PC-9 (cell line): ENCODE measurements around the gene CPT1B. TPM values are rescaled to one million over a fixed set of nuclear protein-coding genes. Genes with fewer than 3 reads are reported as not detected.
A peak's percentile ranks its signal among the peaks of the same experiment; 100 is the strongest.

ENCODE experiments used
- BruUV-seq: library from RNA; stranded (reverse); fragments of 400-500 nt; replicated peaks from 2 replicates; lab custom pipeline; 2021; lab: Mats Ljungman, UMichigan
- CTCF ChIA-PET: fragments of 300-600 bp; sonication (Branson Sonifier 250); formaldehyde crosslinking; loops from one replicate; lab custom pipeline; 2022; ENCODE audit warnings: antibody characterized with exemption; lab: Charles Lee
- POLR2A ChIA-PET: fragments of 300-600 bp; sonication (Branson Sonifier 250); formaldehyde crosslinking; loops from one replicate; lab custom pipeline; 2022; ENCODE audit warnings: antibody characterized with exemption; ENCODE audit not compliant: unreplicated experiment; lab: Charles Lee
- DNase-seq, 2 experiments: peaks; one replicate each; pipeline versions ENCODE4 v3.0.0 to v3.0.0-alpha.2; 2015 to 2022; ENCODE audit warnings: mixed read lengths in 1 of 2
- H2AFZ ChIP-seq: fragments of 200-600 bp; sonication (generic); 2 replicates; pipeline ENCODE4 v1.8.1; 2017; ENCODE audit warnings: antibody characterized with exemption
- H3F3A ChIP-seq: fragments of 200-600 bp; sonication (generic); 2 replicates; pipeline ENCODE4 v1.8.1; 2017; ENCODE audit warnings: antibody characterized with exemption, mild to moderate bottlenecking, low read depth; ENCODE audit not compliant: insufficient read depth
- H3K27ac ChIP-seq: fragments of 200-600 bp; sonication (generic); 2 replicates; pipeline ENCODE4 v1.6.1; 2016; ENCODE audit warnings: mixed run types
- H3K27me3 ChIP-seq: fragments of 200-600 bp; sonication (generic); 2 replicates; pipeline ENCODE4 v1.6.1; 2016; ENCODE audit warnings: low read depth, mixed run types; ENCODE audit not compliant: insufficient read depth
- H3K36me3 ChIP-seq: fragments of 200-600 bp; sonication (generic); 2 replicates; pipeline ENCODE4 v1.6.1; 2016; ENCODE audit warnings: low read depth, mixed run types
- H3K4me1 ChIP-seq: fragments of 200-600 bp; sonication (generic); replicated peaks from 2 replicates; pipeline ENCODE4 v1.6.1; 2016; ENCODE audit warnings: mixed run types; ENCODE audit not compliant: insufficient read depth
- H3K4me2 ChIP-seq: fragments of 200-600 bp; sonication (generic); 2 replicates; pipeline ENCODE4 v1.6.1; 2017; ENCODE audit warnings: mixed run types
- H3K4me3 ChIP-seq: fragments of 200-600 bp; sonication (generic); 2 replicates; pipeline ENCODE4 v1.6.1; 2016; ENCODE audit warnings: mixed run types
- H3K79me2 ChIP-seq: fragments of 200-600 bp; sonication (generic); 2 replicates; pipeline ENCODE4 v1.6.1; 2017; ENCODE audit warnings: low read depth, mixed run types
- H3K9me2 ChIP-seq: fragments of 200-600 bp; sonication (generic); 2 replicates; pipeline ENCODE4 v1.8.1; 2017; ENCODE audit warnings: mild to moderate bottlenecking; ENCODE audit not compliant: insufficient read depth
- H3K9me3 ChIP-seq: fragments of 200-600 bp; sonication (generic); 2 replicates; pipeline ENCODE4 v1.8.1; 2016; ENCODE audit warnings: low read depth; ENCODE audit not compliant: insufficient read depth
- H4K20me1 ChIP-seq: fragments of 200-600 bp; sonication (generic); 2 replicates; pipeline ENCODE4 v1.8.1; 2017; ENCODE audit not compliant: insufficient read depth
- EZH2 ChIP-seq: fragments of 200-600 bp; sonication (generic); IDR thresholded peaks from 2 replicates; pipeline ENCODE4 v1.8.0; 2017; ENCODE audit warnings: antibody characterized with exemption, low read depth
- intact Hi-C: fragments of 100-400 bp; cut with micrococcal nuclease; formaldehyde crosslinking; loops from one replicate; pipeline ENCODE4 v1.10.0; 2022; ENCODE audit not compliant: unreplicated experiment
- total RNA-seq: library from RNA; stranded (reverse); gene quantifications from 2 replicates; pipeline ENCODE4 v1.2.3, GENCODE V29; 2021
- TF ChIP-seq, protein P1 (sequence below): fragments of 200-600 bp; sonication (generic); conservative IDR thresholded peaks from 2 replicates; pipeline ENCODE4 v1.6.1; 2017; ENCODE audit warnings: mixed run types, antibody characterized with exemption, mild to moderate bottlenecking, moderate library complexity

Gene CPT1B
- total RNA-seq, 1 experiment from 2014 or later: 66.2 TPM

DNA sequence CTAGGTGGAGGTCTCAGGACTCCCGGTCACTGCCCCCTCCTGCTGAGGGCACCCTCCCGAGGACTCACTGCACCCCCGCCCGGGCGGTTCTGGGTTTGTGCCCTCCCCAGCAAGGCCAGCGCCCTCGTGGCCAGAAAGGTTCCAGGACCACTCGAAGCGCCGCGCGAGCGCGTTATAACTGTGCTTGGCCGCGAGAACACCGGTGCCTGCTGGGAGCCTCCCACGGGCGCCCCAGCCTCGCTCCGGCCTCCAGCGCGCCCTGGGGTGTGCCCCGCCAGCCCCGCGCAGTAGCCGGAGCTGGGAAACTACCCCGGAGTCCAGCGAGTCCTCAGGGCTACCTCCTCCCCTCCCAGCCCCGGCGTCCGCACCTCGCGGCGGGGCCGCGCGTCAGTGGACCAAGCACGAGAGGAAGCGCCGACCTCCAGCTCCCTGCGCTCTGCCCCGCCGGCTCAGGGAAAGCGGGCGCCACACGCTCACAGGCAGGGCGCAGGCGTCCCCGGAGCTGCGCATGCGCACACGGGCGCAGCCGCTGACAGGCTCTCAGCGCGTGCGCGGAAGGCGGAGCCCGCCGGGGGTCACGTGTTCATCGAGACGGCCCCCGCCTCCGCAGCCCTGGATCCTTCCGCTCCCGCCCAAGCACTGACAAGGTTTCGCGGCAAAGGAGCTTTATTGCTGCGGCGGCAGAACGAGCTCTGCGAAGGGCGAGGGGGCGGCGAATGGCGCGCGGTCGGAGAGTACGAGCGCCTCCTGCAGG, 52.9 kb downstream of the CPT1B start, which contains the start of gene SCO2:
SCO2 (minus strand) TSS at position 495 of the 754 bp plus-strand sequence. CDS start 1,187 bp downstream, outside the sequence.
- Histone ChIP-seq H3K9me2 (no peaks in the 10 kb centered on the region), H3F3A (peaks cover 55% of the 10 kb centered on the region), H3K9me3 (no peaks in the 10 kb centered on the region), H3K4me1 (peaks cover 23% of the 10 kb centered on the region), H3K4me2 (peak within 1 kb of the TSS; percentile 94), H3K36me3 (peaks cover 5% of the 10 kb centered on the region), H4K20me1 (peaks cover 24% of the 10 kb centered on the region), H3K27me3 (no peaks in the 10 kb centered on the region), H2AFZ (peak within 1 kb of the TSS; percentile 85), H3K79me2 (peaks cover 23% of the 10 kb centered on the region), H3K4me3 (peak within 1 kb of the TSS; percentile 96), H3K27ac (peak within 1 kb of the TSS; percentile 56)
- ChIA-PET POLR2A (interaction anchor here (0.6 to 1.4 kb wide), 6 partner anchors 13 to 594 kb away, joined by 3 to 27 read pairs (median 4); partner anchors contain the start of genes LMF2 and NCAPH2), CTCF (interaction anchor here (0.6 to 2.6 kb wide), 14 partner anchors 14 to 512 kb away, joined by 3 to 14 read pairs (median 4); partner anchors contain the start of genes LMF2 and SYCE3)
- DNase-seq: peak; percentile 94 to 97
- intact Hi-C loops: loop anchor here (2.0 kb wide), 1 partner anchor 16 kb away; the partner anchor contains the start of gene NCAPH2
- no peak for TF ChIP-seq EZH2
- TF ChIP-seq, protein P1, sequence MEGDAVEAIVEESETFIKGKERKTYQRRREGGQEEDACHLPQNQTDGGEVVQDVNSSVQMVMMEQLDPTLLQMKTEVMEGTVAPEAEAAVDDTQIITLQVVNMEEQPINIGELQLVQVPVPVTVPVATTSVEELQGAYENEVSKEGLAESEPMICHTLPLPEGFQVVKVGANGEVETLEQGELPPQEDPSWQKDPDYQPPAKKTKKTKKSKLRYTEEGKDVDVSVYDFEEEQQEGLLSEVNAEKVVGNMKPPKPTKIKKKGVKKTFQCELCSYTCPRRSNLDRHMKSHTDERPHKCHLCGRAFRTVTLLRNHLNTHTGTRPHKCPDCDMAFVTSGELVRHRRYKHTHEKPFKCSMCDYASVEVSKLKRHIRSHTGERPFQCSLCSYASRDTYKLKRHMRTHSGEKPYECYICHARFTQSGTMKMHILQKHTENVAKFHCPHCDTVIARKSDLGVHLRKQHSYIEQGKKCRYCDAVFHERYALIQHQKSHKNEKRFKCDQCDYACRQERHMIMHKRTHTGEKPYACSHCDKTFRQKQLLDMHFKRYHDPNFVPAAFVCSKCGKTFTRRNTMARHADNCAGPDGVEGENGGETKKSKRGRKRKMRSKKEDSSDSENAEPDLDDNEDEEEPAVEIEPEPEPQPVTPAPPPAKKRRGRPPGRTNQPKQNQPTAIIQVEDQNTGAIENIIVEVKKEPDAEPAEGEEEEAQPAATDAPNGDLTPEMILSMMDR: peak; percentile 31; the same call in 1 of the 2 replicates
- BruUV-seq: no TSS peak

DNA sequence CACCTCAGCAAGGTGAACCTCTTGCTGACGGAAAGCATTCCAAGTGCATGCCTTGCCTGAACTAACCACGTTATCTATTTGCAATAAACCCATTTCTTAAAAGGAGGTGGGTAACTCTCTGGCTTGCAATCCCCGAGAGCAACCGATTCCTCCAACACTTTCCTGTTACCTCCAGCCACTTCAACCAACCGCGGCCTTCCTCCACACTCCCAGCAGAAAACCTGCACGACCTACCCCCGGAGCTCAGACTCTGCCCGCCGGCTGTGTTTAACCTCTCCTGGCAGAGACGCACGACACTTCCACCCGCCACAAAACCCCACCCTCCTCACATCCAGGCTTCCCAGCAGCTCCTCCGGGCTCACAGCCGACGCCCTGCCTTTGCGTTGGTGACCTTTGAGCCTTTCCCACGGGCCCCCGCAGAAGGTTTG, 53.5 kb downstream of the CPT1B start:
- Histone ChIP-seq H3K4me3 (peak overlapping the region; percentile 96), H3K36me3 (peaks cover 7% of the 10 kb centered on the region), H2AFZ (peak overlapping the region; percentile 85), H3K4me2 (peak overlapping the region; percentile 94), H3F3A (peaks cover 53% of the 10 kb centered on the region), H3K4me1 (peaks cover 23% of the 10 kb centered on the region), H3K79me2 (peaks cover 23% of the 10 kb centered on the region), H3K9me2 (no peaks in the 10 kb centered on the region), H3K9me3 (no peaks in the 10 kb centered on the region), H3K27me3 (no peaks in the 10 kb centered on the region), H4K20me1 (peaks cover 24% of the 10 kb centered on the region), H3K27ac (peak overlapping the region; percentile 56)
- no peak for DNase-seq
- intact Hi-C loops: loop anchor here (2.0 kb wide), 1 partner anchor 16 kb away; the partner anchor contains the start of gene NCAPH2
- CTCF ChIA-PET: interaction anchor here (1.2 to 2.6 kb wide), 2 partner anchors 38 to 183 kb away, joined by 4 to 14 read pairs; partner anchors contain the start of gene SYCE3
- POLR2A ChIA-PET: interaction anchor here (1.4 kb wide), 1 partner anchor 17 kb away, joined by 27 read pairs; the partner anchor contains the start of genes LMF2 and NCAPH2
- no TSS peak for BruUV-seq
- TF ChIP-seq, protein P1: no peak
- no peak for TF ChIP-seq EZH2
